ENCODE data around the gene RIPK1.

DNA sequence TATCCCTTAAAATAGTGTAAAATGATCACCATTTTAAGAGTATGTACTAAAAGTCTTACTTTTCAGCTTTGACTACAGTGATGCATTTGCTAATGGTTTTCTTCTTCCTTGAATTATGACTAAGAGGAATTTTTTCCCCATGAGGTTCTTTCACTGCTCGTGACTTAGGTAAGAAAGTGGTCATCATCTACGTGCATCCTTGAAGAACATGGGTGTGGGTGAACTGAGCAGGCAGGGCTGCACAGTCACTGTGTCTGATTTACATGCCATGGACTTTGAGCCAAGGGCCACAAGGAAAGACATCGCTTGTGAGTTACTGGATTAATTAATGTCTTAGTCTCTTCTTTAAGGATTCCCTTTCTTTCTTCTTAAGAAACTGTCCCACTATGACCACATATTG is 35.3 kb upstream of the RIPK1 start:
- no peak for TF ChIP-seq POLR2A (IDR thresholded peaks at IDR 0.05; ENCODE audit: borderline replicate concordance, extremely low read depth, insufficient read depth, insufficient read length)
- TF ChIP-seq YY1 (IDR thresholded peaks at IDR 0.05; ENCODE audit: extremely low read depth, insufficient replicate concordance, low read depth, low read length): no peak
- TF ChIP-seq, protein P1, sequence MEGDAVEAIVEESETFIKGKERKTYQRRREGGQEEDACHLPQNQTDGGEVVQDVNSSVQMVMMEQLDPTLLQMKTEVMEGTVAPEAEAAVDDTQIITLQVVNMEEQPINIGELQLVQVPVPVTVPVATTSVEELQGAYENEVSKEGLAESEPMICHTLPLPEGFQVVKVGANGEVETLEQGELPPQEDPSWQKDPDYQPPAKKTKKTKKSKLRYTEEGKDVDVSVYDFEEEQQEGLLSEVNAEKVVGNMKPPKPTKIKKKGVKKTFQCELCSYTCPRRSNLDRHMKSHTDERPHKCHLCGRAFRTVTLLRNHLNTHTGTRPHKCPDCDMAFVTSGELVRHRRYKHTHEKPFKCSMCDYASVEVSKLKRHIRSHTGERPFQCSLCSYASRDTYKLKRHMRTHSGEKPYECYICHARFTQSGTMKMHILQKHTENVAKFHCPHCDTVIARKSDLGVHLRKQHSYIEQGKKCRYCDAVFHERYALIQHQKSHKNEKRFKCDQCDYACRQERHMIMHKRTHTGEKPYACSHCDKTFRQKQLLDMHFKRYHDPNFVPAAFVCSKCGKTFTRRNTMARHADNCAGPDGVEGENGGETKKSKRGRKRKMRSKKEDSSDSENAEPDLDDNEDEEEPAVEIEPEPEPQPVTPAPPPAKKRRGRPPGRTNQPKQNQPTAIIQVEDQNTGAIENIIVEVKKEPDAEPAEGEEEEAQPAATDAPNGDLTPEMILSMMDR (IDR thresholded peaks at IDR 0.05 in 2 of 3, conservative IDR thresholded peaks at IDR 0.05 in 1 of 3; ENCODE audit: borderline replicate concordance in 1 of 3, insufficient read depth in 1 of 3, low read depth in 2 of 3, low read length in 2 of 3): no peak
- TF ChIP-seq, protein P2, sequence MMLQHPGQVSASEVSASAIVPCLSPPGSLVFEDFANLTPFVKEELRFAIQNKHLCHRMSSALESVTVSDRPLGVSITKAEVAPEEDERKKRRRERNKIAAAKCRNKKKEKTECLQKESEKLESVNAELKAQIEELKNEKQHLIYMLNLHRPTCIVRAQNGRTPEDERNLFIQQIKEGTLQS (IDR thresholded peaks at IDR 0.05): no peak
- TF ChIP-seq, protein P3, sequence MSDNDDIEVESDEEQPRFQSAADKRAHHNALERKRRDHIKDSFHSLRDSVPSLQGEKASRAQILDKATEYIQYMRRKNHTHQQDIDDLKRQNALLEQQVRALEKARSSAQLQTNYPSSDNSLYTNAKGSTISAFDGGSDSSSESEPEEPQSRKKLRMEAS (IDR thresholded peaks at IDR 0.05): no peak

All from HCT116 (cell line).